PC-9 (cell line): Measurements from ENCODE around the gene KRT82.

Experiments
- EZH2 ChIP-seq: fragments of 200-600 bp; sonication (generic); IDR thresholded peaks from 2 replicates; pipeline ENCODE4 v1.8.0; 2017; ENCODE audit warnings: antibody characterized with exemption, low read depth
- TF ChIP-seq, protein P1 (sequence below): fragments of 200-600 bp; sonication (generic); conservative IDR thresholded peaks from 2 replicates; pipeline ENCODE4 v1.6.1; 2017; ENCODE audit warnings: mixed run types, antibody characterized with exemption, mild to moderate bottlenecking, moderate library complexity

DNA sequence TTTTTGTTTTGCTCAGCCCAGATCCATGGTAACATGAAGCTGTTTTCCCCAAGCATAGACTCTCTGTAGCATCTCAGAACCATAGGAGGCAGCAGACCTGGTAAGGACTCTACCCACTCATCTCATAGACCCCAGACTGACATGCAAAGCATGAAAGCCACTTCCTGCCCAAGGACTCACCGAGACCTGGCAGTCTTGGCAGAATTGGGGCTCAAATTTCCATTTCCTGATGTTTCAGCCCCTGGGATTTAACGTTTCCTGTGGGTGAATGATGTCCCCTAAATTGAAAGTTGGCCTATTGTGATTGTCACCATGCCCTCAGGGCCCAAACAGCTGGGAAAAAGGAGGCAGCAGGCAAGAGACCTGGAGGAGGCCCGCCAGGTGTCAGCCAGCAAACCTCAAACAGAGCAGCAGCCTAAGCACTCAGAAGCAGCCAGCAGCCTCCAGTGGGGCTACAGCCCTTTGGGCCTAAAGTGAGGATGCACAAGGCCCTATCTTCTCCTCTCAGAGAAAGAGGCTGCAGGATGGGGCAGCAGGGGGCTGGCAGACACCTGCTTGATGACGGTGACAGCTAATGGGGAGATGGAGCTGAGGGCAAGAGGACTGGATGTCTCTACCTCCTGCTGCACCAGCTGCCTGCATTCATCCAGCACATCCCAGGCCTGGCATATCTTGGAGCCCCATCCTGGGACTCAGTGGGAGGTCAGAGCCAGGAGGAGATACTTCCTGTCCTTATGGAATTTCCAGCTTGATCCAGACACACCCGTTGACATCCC, 47.4 kb downstream of the KRT82 start:
- TF ChIP-seq, protein P1, sequence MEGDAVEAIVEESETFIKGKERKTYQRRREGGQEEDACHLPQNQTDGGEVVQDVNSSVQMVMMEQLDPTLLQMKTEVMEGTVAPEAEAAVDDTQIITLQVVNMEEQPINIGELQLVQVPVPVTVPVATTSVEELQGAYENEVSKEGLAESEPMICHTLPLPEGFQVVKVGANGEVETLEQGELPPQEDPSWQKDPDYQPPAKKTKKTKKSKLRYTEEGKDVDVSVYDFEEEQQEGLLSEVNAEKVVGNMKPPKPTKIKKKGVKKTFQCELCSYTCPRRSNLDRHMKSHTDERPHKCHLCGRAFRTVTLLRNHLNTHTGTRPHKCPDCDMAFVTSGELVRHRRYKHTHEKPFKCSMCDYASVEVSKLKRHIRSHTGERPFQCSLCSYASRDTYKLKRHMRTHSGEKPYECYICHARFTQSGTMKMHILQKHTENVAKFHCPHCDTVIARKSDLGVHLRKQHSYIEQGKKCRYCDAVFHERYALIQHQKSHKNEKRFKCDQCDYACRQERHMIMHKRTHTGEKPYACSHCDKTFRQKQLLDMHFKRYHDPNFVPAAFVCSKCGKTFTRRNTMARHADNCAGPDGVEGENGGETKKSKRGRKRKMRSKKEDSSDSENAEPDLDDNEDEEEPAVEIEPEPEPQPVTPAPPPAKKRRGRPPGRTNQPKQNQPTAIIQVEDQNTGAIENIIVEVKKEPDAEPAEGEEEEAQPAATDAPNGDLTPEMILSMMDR: no peak
- TF ChIP-seq EZH2: no peak
